ENCODE results near the gene GCN1. TPM values are rescaled to one million over a fixed set of nuclear protein-coding genes. Genes with fewer than 3 reads are reported as not detected.
A peak's percentile ranks its signal among the peaks of the same experiment; 100 is the strongest.

GCN1 gene
- total and polyA plus RNA-seq, 5 experiments from 2014 or later: 14.9 to 133 (median 28.3) TPM

GRCh38 chr12:120101182-120101581 lies 93.3 kb downstream of the GCN1 start:
- ATAC-seq: no peak
- no peak for DNase-seq
- H3K36me3 Mint-ChIP-seq: peaks cover 0 to 77% (median 3%) of the 10 kb centered on the region in 3 donors
- no peaks in the 10 kb centered on the region for H3K9me3 Mint-ChIP-seq
- H3K4me1 Mint-ChIP-seq: peaks cover 8 to 35% (median 19%) of the 10 kb centered on the region in 4 donors
- POLR2A ChIA-PET: interaction anchor here (0.5 to 1.7 kb wide), 3 partner anchors 10 to 104 kb away, joined by 4 to 5 read pairs (median 4); no protein-coding TSS in a partner anchor
- H3K27ac Mint-ChIP-seq: peak overlapping the region in 6 of 10 donors; percentile 39 to 89 (median 78)
- H3K4me3 Mint-ChIP-seq: peak overlapping the region in 2 of 10 donors; percentile 48 to 70
- H3K27me3 Mint-ChIP-seq: no peaks in the 10 kb centered on the region

- POLR2A ChIA-PET: interaction anchor here (1.7 kb wide), 1 partner anchor 10 kb away, joined by 4 read pairs; no protein-coding TSS in a partner anchor
- Mint-ChIP-seq H3K27ac (peak overlapping the region in 2 of 10 donors; percentile 3 to 66), H3K36me3 (peaks cover 0 to 72% (median 3%) of the 10 kb centered on the region in 3 donors), H3K4me1 (peaks cover 7 to 32% (median 15%) of the 10 kb centered on the region in 4 donors), H3K27me3 (no peaks in the 10 kb centered on the region), H3K4me3 (no peak overlapping the region), H3K9me3 (no peaks in the 10 kb centered on the region)
- no peak for DNase-seq
- no peak for ATAC-seq
Observed at GRCh38 chr12:120100630-120101029, 93.9 kb downstream of the GCN1 start.

- Mint-ChIP-seq H3K27ac (peak overlapping the region in 2 of 10 donors; percentile 44 to 66), H3K4me1 (peaks cover 6 to 26% (median 12%) of the 10 kb centered on the region in 4 donors), H3K9me3 (no peaks in the 10 kb centered on the region), H3K4me3 (peak overlapping the region in 1 of 10 donors; percentile 18), H3K27me3 (no peaks in the 10 kb centered on the region), H3K36me3 (peaks cover 0 to 66% (median 0%) of the 10 kb centered on the region in 3 donors)
- ATAC-seq (no peak), DNase-seq (no peak)
- POLR2A ChIA-PET: interaction anchor here (0.6 to 1.7 kb wide), 3 partner anchors 9 to 40 kb away, joined by 3 to 4 read pairs (median 3); no protein-coding TSS in a partner anchor
Observed at GRCh38 chr12:120099738-120100137, 94.8 kb downstream of the GCN1 start.

- Mint-ChIP-seq H3K27me3 (no peaks in the 10 kb centered on the region), H3K36me3 (peaks cover 0 to 62% (median 0%) of the 10 kb centered on the region in 3 donors), H3K4me3 (no peak overlapping the region), H3K27ac (peak overlapping the region in 1 of 10 donors; percentile 59), H3K9me3 (no peaks in the 10 kb centered on the region), H3K4me1 (peaks cover 7 to 27% (median 11%) of the 10 kb centered on the region in 4 donors)
- ATAC-seq (no peak), DNase-seq (no peak)
- POLR2A ChIA-PET: interaction anchor here (0.6 kb wide), 1 partner anchor 39 kb away, joined by 3 read pairs; no protein-coding TSS in a partner anchor
Observed at GRCh38 chr12:120098756-120099470, 95.6 kb downstream of the GCN1 start.

GRCh38 chr12:120096671-120097202 lies 97.8 kb downstream of the GCN1 start:
- no peak overlapping the region for H3K4me3 Mint-ChIP-seq
- H3K4me1 Mint-ChIP-seq: peaks cover 5 to 16% (median 6%) of the 10 kb centered on the region in 4 donors
- DNase-seq: no peak
- POLR2A ChIA-PET: interaction anchor here (1.3 kb wide), 1 partner anchor 10 kb away, joined by 3 read pairs; no protein-coding TSS in a partner anchor
- peaks cover 0 to 55% (median 0%) of the 10 kb centered on the region in 3 donors for H3K36me3 Mint-ChIP-seq
- H3K27ac Mint-ChIP-seq: peak overlapping the region in 2 of 10 donors; percentile 34 to 75
- H3K9me3 Mint-ChIP-seq: no peaks in the 10 kb centered on the region
- no peaks in the 10 kb centered on the region for H3K27me3 Mint-ChIP-seq
- ATAC-seq: no peak

- Mint-ChIP-seq H3K4me3 (no peak overlapping the region), H3K9me3 (no peaks in the 10 kb centered on the region), H3K27me3 (no peaks in the 10 kb centered on the region), H3K36me3 (peaks cover 0 to 54% (median 0%) of the 10 kb centered on the region in 3 donors), H3K27ac (no peak overlapping the region), H3K4me1 (peaks cover 0 to 12% (median 5%) of the 10 kb centered on the region in 4 donors)
- POLR2A ChIA-PET: no interaction called here
- DNase-seq: no peak
- no peak for ATAC-seq
Observed at GRCh38 chr12:120095736-120096135, 98.8 kb downstream of the GCN1 start.

- Mint-ChIP-seq H3K27ac (peak overlapping the region in 1 of 10 donors; percentile 7), H3K36me3 (peaks cover 0 to 57% (median 0%) of the 10 kb centered on the region in 3 donors), H3K9me3 (no peaks in the 10 kb centered on the region), H3K27me3 (no peaks in the 10 kb centered on the region), H3K4me3 (no peak overlapping the region), H3K4me1 (peaks cover 0 to 12% (median 5%) of the 10 kb centered on the region in 4 donors)
- POLR2A ChIA-PET: no interaction called here
- DNase-seq (no peak), ATAC-seq (no peak)
Observed at GRCh38 chr12:120095331-120095730, 99.2 kb downstream of the GCN1 start.

- no peak for DNase-seq
- Mint-ChIP-seq H3K4me1 (peaks cover 0 to 8% (median 2%) of the 10 kb centered on the region in 4 donors), H3K27ac (peak overlapping the region in 2 of 10 donors; percentile 7 to 68), H3K27me3 (no peaks in the 10 kb centered on the region), H3K4me3 (no peak overlapping the region), H3K9me3 (no peaks in the 10 kb centered on the region), H3K36me3 (peaks cover 0 to 52% (median 0%) of the 10 kb centered on the region in 3 donors)
- POLR2A ChIA-PET: no interaction called here
- ATAC-seq: no peak
Observed at GRCh38 chr12:120094485-120094884, 100.0 kb downstream of the GCN1 start.

GRCh38 chr12:120093592-120094355 lies 100.7 kb downstream of the GCN1 start:
- Mint-ChIP-seq H3K27me3 (no peaks in the 10 kb centered on the region), H3K4me3 (peak overlapping the region in 1 of 10 donors; percentile 58), H3K27ac (peak overlapping the region in 7 of 10 donors; percentile 7 to 83 (median 77)), H3K9me3 (no peaks in the 10 kb centered on the region), H3K36me3 (peaks cover 0 to 46% (median 0%) of the 10 kb centered on the region in 3 donors), H3K4me1 (peaks cover 0 to 10% (median 4%) of the 10 kb centered on the region in 4 donors)
- DNase-seq: no peak
- no peak for ATAC-seq
- POLR2A ChIA-PET: interaction anchor here (0.6 to 1.4 kb wide), 3 partner anchors 18 to 31 kb away, joined by 3 to 5 read pairs (median 3); partner anchors contain the start of gene RAB35

GRCh38 chr12:120093336-120093591 lies 101.3 kb downstream of the GCN1 start:
- H3K4me1 Mint-ChIP-seq: peaks cover 0 to 10% (median 4%) of the 10 kb centered on the region in 4 donors
- H3K27me3 Mint-ChIP-seq: no peaks in the 10 kb centered on the region
- peaks cover 0 to 43% (median 0%) of the 10 kb centered on the region in 3 donors for H3K36me3 Mint-ChIP-seq
- H3K9me3 Mint-ChIP-seq: no peaks in the 10 kb centered on the region
- no peak overlapping the region for H3K4me3 Mint-ChIP-seq
- POLR2A ChIA-PET: interaction anchor here (0.6 to 1.4 kb wide), 3 partner anchors 19 to 32 kb away, joined by 3 to 5 read pairs (median 3); partner anchors contain the start of gene RAB35
- H3K27ac Mint-ChIP-seq: no peak overlapping the region
- DNase-seq (no peak), ATAC-seq (peak in 1 of 2 donors; percentile 11)

GRCh38 chr12:120092551-120093335 lies 101.8 kb downstream of the GCN1 start:
- DNase-seq: no peak
- peak in 1 of 2 donors; percentile 13 for ATAC-seq
- POLR2A ChIA-PET: interaction anchor here (0.7 to 1.4 kb wide), 3 partner anchors 19 to 104 kb away, joined by 3 to 5 read pairs (median 4); partner anchors contain the start of genes BICDL1 and RAB35
- Mint-ChIP-seq H3K27ac (peak overlapping the region in 3 of 10 donors; percentile 57 to 77 (median 69)), H3K36me3 (peaks cover 0 to 38% (median 0%) of the 10 kb centered on the region in 3 donors), H3K27me3 (no peaks in the 10 kb centered on the region), H3K4me3 (no peak overlapping the region), H3K4me1 (peaks cover under 1 to 13% (median 4%) of the 10 kb centered on the region in 4 donors), H3K9me3 (no peaks in the 10 kb centered on the region)
